ENCODE results near the gene PPP1R14C.

PPP1R14C gene

GRCh38 chr6:150195996-150196417 is 53.2 kb downstream of the PPP1R14C start:
- DNase-seq (ENCODE audit: low read depth, low spot score), result no peak
- Histone ChIP-seq H3K4me1 (ENCODE audit: insufficient read depth, insufficient read length) (peaks cover 6% of the 10 kb centered on the region), H3K27me3 (ENCODE audit: insufficient read depth, insufficient read length) (no peaks in the 10 kb centered on the region), H3K4me3 (ENCODE audit: insufficient read length, low read depth) (no peak overlapping the region), H3K36me3 (ENCODE audit: insufficient read depth, insufficient read length, low read length) (no peaks in the 10 kb centered on the region), H3K9me3 (ENCODE audit: insufficient read depth, low read length) (peaks cover 12% of the 10 kb centered on the region), H3K9ac (ENCODE audit: insufficient read length, low read depth) (no peak overlapping the region)
- TF ChIP-seq SUZ12 (IDR thresholded peaks at IDR 0.05; ENCODE audit: extremely low read depth, insufficient read depth, insufficient read length), result no peak
- TF ChIP-seq ZNF274 (IDR thresholded peaks at IDR 0.05; ENCODE audit: low read depth, low read length), result no peak
- TF ChIP-seq YY1 (IDR thresholded peaks at IDR 0.05; ENCODE audit: insufficient read depth, insufficient read length), result no peak

- no peak for DNase-seq (ENCODE audit: low read depth, low spot score)
Measured at GRCh38 chr6:150196942-150197745, 54.3 kb downstream of the PPP1R14C start.

DNA sequence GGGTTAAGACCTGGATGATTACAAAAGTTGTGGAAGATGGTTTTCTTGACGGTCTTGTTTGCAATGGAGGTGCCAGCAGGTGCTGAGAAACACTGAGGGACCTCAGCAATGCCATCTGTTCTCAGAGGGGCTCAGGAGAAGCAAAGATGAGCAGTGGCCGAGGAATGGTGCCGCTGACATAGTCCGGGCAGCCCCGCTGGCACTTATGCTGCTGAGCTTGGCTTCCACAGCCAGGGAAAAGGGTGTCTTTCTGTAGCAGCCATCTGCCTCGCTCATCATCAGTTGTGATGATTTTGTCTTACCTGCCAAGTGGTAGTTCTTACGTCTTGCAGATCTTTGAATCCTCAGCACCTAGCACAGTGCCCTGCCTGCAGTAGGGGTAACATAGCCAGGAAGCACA is 55.7 kb downstream of the PPP1R14C start:
- TF ChIP-seq SUZ12 (IDR thresholded peaks at IDR 0.05; ENCODE audit: extremely low read depth, insufficient read depth, insufficient read length), result no peak
- TF ChIP-seq ZNF274 (IDR thresholded peaks at IDR 0.05; ENCODE audit: low read depth, low read length), result no peak
- no peak for TF ChIP-seq YY1 (IDR thresholded peaks at IDR 0.05; ENCODE audit: insufficient read depth, insufficient read length)

More at GRCh38 chr6:150196942-150197745, 54.3 kb downstream of the PPP1R14C start:
- Histone ChIP-seq H3K9me3 (ENCODE audit: insufficient read depth, low read length) (peaks cover 10% of the 10 kb centered on the region), H3K36me3 (ENCODE audit: insufficient read depth, insufficient read length, low read length) (no peaks in the 10 kb centered on the region), H3K27me3 (ENCODE audit: insufficient read depth, insufficient read length) (no peaks in the 10 kb centered on the region), H3K4me1 (ENCODE audit: insufficient read depth, insufficient read length) (peaks cover 6% of the 10 kb centered on the region), H3K4me3 (ENCODE audit: insufficient read length, low read depth) (no peak overlapping the region), H3K9ac (ENCODE audit: insufficient read length, low read depth) (no peak overlapping the region)
- TF ChIP-seq SUZ12 (IDR thresholded peaks at IDR 0.05; ENCODE audit: extremely low read depth, insufficient read depth, insufficient read length) (no peak), ZNF274 (IDR thresholded peaks at IDR 0.05; ENCODE audit: low read depth, low read length) (no peak), YY1 (IDR thresholded peaks at IDR 0.05; ENCODE audit: insufficient read depth, insufficient read length) (no peak)

DNA sequence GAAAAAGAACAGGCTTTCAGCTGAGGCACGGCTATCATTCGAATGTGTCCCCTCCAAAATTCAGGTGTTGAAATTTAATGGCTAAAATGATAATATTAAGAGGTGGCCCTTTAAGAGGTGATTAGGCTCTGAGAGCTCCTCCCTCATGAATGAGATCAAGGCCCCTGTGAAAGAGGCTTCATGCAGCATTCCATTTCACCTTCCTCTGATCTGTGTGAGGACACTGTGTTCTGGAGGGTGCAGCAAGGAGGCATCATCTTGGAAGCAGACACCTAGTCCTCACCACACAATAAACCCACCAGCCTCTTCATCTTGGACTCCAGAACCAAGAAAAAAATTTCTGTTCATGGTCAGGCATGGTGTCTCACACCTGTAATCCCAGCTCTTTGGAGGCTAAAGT is 56.4 kb downstream of the PPP1R14C start:
- no peaks in the 10 kb centered on the region for H3K9me3 ChIP-seq (ENCODE audit: insufficient read depth, low read length)
- peaks cover 6% of the 10 kb centered on the region for H3K4me1 ChIP-seq (ENCODE audit: insufficient read depth, insufficient read length)
- no peak for TF ChIP-seq SUZ12 (IDR thresholded peaks at IDR 0.05; ENCODE audit: extremely low read depth, insufficient read depth, insufficient read length)
- no peak overlapping the region for H3K9ac ChIP-seq (ENCODE audit: insufficient read length, low read depth)
- H3K4me3 ChIP-seq (ENCODE audit: insufficient read length, low read depth), result no peak overlapping the region
- DNase-seq (ENCODE audit: low read depth, low spot score), result no peak
- H3K36me3 ChIP-seq (ENCODE audit: insufficient read depth, insufficient read length, low read length), result no peaks in the 10 kb centered on the region
- no peaks in the 10 kb centered on the region for H3K27me3 ChIP-seq (ENCODE audit: insufficient read depth, insufficient read length)

More for the DNA sequence above, 55.7 kb downstream of the PPP1R14C start:
- H3K9me3 ChIP-seq (ENCODE audit: insufficient read depth, low read length), result no peaks in the 10 kb centered on the region; the same call in 1 of the 2 replicates
- H3K4me3 ChIP-seq (ENCODE audit: insufficient read length, low read depth), result no peak overlapping the region
- H3K27me3 ChIP-seq (ENCODE audit: insufficient read depth, insufficient read length), result no peaks in the 10 kb centered on the region
- H3K4me1 ChIP-seq (ENCODE audit: insufficient read depth, insufficient read length), result peaks cover 6% of the 10 kb centered on the region
- no peak for DNase-seq (ENCODE audit: low read depth, low spot score)
- H3K9ac ChIP-seq (ENCODE audit: insufficient read length, low read depth), result no peak overlapping the region
- no peaks in the 10 kb centered on the region for H3K36me3 ChIP-seq (ENCODE audit: insufficient read depth, insufficient read length, low read length)

GRCh38 chr6:150200428-150201100 is 57.7 kb downstream of the PPP1R14C start:
- TF ChIP-seq SUZ12 (IDR thresholded peaks at IDR 0.05; ENCODE audit: extremely low read depth, insufficient read depth, insufficient read length) (no peak), ZNF274 (IDR thresholded peaks at IDR 0.05; ENCODE audit: low read depth, low read length) (no peak), YY1 (IDR thresholded peaks at IDR 0.05; ENCODE audit: insufficient read depth, insufficient read length) (no peak)
- Histone ChIP-seq H3K9ac (ENCODE audit: insufficient read length, low read depth) (no peak overlapping the region), H3K36me3 (ENCODE audit: insufficient read depth, insufficient read length, low read length) (no peaks in the 10 kb centered on the region), H3K27me3 (ENCODE audit: insufficient read depth, insufficient read length) (no peaks in the 10 kb centered on the region), H3K9me3 (ENCODE audit: insufficient read depth, low read length) (no peaks in the 10 kb centered on the region), H3K4me3 (ENCODE audit: insufficient read length, low read depth) (no peak overlapping the region), H3K4me1 (ENCODE audit: insufficient read depth, insufficient read length) (peaks cover 8% of the 10 kb centered on the region)
- no peak for DNase-seq (ENCODE audit: low read depth, low spot score)

DNA sequence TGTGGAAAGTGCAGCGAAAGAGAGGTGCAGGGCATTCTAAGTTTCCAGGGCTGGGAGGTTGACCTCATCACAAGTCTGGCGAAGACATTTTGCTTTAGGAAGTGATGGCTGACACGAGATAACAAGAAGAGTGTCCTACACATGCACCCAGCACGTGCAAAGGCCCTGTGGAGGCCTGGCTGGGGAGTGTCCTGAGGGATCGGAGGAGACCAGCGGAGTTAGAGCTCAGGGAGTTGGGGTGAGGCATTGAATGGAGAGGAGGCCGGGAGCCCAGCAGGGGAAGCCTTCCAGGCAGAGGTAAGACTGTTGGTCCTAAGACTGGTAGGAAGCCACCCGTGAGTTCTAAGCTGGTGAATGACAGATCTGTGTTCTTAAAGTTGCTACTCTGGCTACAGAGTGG is 58.4 kb downstream of the PPP1R14C start:
- no peaks in the 10 kb centered on the region for H3K27me3 ChIP-seq (ENCODE audit: insufficient read depth, insufficient read length)
- no peak overlapping the region for H3K4me3 ChIP-seq (ENCODE audit: insufficient read length, low read depth)
- H3K9me3 ChIP-seq (ENCODE audit: insufficient read depth, low read length), result no peaks in the 10 kb centered on the region
- H3K9ac ChIP-seq (ENCODE audit: insufficient read length, low read depth), result no peak overlapping the region
- TF ChIP-seq YY1 (IDR thresholded peaks at IDR 0.05; ENCODE audit: insufficient read depth, insufficient read length), result no peak
- no peak for TF ChIP-seq ZNF274 (IDR thresholded peaks at IDR 0.05; ENCODE audit: low read depth, low read length)
- no peak for TF ChIP-seq SUZ12 (IDR thresholded peaks at IDR 0.05; ENCODE audit: extremely low read depth, insufficient read depth, insufficient read length)
- H3K4me1 ChIP-seq (ENCODE audit: insufficient read depth, insufficient read length), result peaks cover 8% of the 10 kb centered on the region
- no peak for DNase-seq (ENCODE audit: low read depth, low spot score)
- H3K36me3 ChIP-seq (ENCODE audit: insufficient read depth, insufficient read length, low read length), result no peaks in the 10 kb centered on the region

GRCh38 chr6:150201772-150202329 is 59.0 kb downstream of the PPP1R14C start:
- no peak overlapping the region for H3K9ac ChIP-seq (ENCODE audit: insufficient read length, low read depth)
- DNase-seq (ENCODE audit: low read depth, low spot score), result no peak
- TF ChIP-seq SUZ12 (IDR thresholded peaks at IDR 0.05; ENCODE audit: extremely low read depth, insufficient read depth, insufficient read length) (no peak), YY1 (IDR thresholded peaks at IDR 0.05; ENCODE audit: insufficient read depth, insufficient read length) (no peak)
- no peaks in the 10 kb centered on the region for H3K36me3 ChIP-seq (ENCODE audit: insufficient read depth, insufficient read length, low read length)
- H3K4me3 ChIP-seq (ENCODE audit: insufficient read length, low read depth), result no peak overlapping the region
- peaks cover 8% of the 10 kb centered on the region for H3K4me1 ChIP-seq (ENCODE audit: insufficient read depth, insufficient read length)
- no peaks in the 10 kb centered on the region for H3K27me3 ChIP-seq (ENCODE audit: insufficient read depth, insufficient read length)
- no peaks in the 10 kb centered on the region for H3K9me3 ChIP-seq (ENCODE audit: insufficient read depth, low read length)
